ENCODE data around the gene AAK1. TPM values are rescaled to one million over a fixed set of nuclear protein-coding genes. Genes with fewer than 3 reads are reported as not detected.

AAK1 gene
- total RNA-seq, 2 donors from 2014 or later = 70.7 to 77.3 TPM

- Histone ChIP-seq H3K4me3 (no peak overlapping the region), H3K4me1 (replicated peaks) (no peaks in the 10 kb centered on the region), H3K27me3 (replicated peaks; ENCODE audit: insufficient read depth) (no peaks in the 10 kb centered on the region), H3K9me3 (no peaks in the 10 kb centered on the region), H3K27ac (no peak overlapping the region), H3K36me3 (no peaks in the 10 kb centered on the region)
- 86% methylated on average over 4 of the region's 4 CpGs for WGBS
- TF ChIP-seq, protein P1, sequence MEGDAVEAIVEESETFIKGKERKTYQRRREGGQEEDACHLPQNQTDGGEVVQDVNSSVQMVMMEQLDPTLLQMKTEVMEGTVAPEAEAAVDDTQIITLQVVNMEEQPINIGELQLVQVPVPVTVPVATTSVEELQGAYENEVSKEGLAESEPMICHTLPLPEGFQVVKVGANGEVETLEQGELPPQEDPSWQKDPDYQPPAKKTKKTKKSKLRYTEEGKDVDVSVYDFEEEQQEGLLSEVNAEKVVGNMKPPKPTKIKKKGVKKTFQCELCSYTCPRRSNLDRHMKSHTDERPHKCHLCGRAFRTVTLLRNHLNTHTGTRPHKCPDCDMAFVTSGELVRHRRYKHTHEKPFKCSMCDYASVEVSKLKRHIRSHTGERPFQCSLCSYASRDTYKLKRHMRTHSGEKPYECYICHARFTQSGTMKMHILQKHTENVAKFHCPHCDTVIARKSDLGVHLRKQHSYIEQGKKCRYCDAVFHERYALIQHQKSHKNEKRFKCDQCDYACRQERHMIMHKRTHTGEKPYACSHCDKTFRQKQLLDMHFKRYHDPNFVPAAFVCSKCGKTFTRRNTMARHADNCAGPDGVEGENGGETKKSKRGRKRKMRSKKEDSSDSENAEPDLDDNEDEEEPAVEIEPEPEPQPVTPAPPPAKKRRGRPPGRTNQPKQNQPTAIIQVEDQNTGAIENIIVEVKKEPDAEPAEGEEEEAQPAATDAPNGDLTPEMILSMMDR (IDR thresholded peaks at IDR 0.05) = no peak
- no peak for TF ChIP-seq POLR2AphosphoS5 (IDR thresholded peaks at IDR 0.05)
- TF ChIP-seq POLR2A (IDR thresholded peaks at IDR 0.05) = no peak
- intact Hi-C loops (cut with DNase I) = no loop called here
- DNase-seq (ENCODE audit: low spot score) = no peak
Measured at GRCh38 chr2:69580486-69580885, 63.1 kb downstream of the AAK1 start.

- intact Hi-C loops (cut with DNase I) = no loop called here
- TF ChIP-seq, protein P1 (IDR thresholded peaks at IDR 0.05) = no peak
- no peak for TF ChIP-seq POLR2AphosphoS5 (IDR thresholded peaks at IDR 0.05)
- no peak for TF ChIP-seq POLR2A (IDR thresholded peaks at IDR 0.05)
- Histone ChIP-seq H3K4me3 (no peak overlapping the region), H3K9me3 (no peaks in the 10 kb centered on the region), H3K4me1 (replicated peaks) (no peaks in the 10 kb centered on the region), H3K36me3 (no peaks in the 10 kb centered on the region), H3K27me3 (replicated peaks; ENCODE audit: insufficient read depth) (no peaks in the 10 kb centered on the region), H3K27ac (no peak overlapping the region)
- 79% methylated on average over 3 of the region's 3 CpGs for WGBS
- no peak for DNase-seq (ENCODE audit: low spot score)
Measured at GRCh38 chr2:69579536-69579935, 64.0 kb downstream of the AAK1 start.

GRCh38 chr2:69578198-69578540, 65.4 kb downstream of the AAK1 start:
- intact Hi-C loops (cut with DNase I) = no loop called here

GRCh38 chr2:69577467-69578197, 65.9 kb downstream of the AAK1 start:
- Histone ChIP-seq H3K36me3 (no peaks in the 10 kb centered on the region), H3K9me3 (no peaks in the 10 kb centered on the region), H3K4me1 (replicated peaks) (no peaks in the 10 kb centered on the region), H3K4me3 (no peak overlapping the region), H3K27me3 (replicated peaks; ENCODE audit: insufficient read depth) (no peaks in the 10 kb centered on the region), H3K27ac (no peak overlapping the region)
- intact Hi-C loops (cut with DNase I) = no loop called here
- WGBS = 68% methylated on average over 5 of the region's 5 CpGs
- DNase-seq (ENCODE audit: low spot score) = no peak
- TF ChIP-seq POLR2A (IDR thresholded peaks at IDR 0.05) (no peak), POLR2AphosphoS5 (IDR thresholded peaks at IDR 0.05) (no peak)
- TF ChIP-seq, protein P1 (IDR thresholded peaks at IDR 0.05) = no peak

More at GRCh38 chr2:69578198-69578540, 65.4 kb downstream of the AAK1 start:
- no peaks in the 10 kb centered on the region for H3K4me1 ChIP-seq (replicated peaks)
- no peak for DNase-seq (ENCODE audit: low spot score)
- no peak overlapping the region for H3K27ac ChIP-seq
- H3K9me3 ChIP-seq = no peaks in the 10 kb centered on the region
- H3K27me3 ChIP-seq (replicated peaks; ENCODE audit: insufficient read depth) = no peaks in the 10 kb centered on the region
- no peaks in the 10 kb centered on the region for H3K36me3 ChIP-seq
- 92% methylated on average over 2 of the region's 2 CpGs for WGBS
- TF ChIP-seq, protein P1 (IDR thresholded peaks at IDR 0.05) = no peak
- TF ChIP-seq POLR2AphosphoS5 (IDR thresholded peaks at IDR 0.05) (no peak), POLR2A (IDR thresholded peaks at IDR 0.05) (no peak)
- no peak overlapping the region for H3K4me3 ChIP-seq

GRCh38 chr2:69576880-69577279, 66.7 kb downstream of the AAK1 start:
- intact Hi-C loops (cut with DNase I) = no loop called here
- WGBS = 80% methylated on average over 5 of the region's 5 CpGs
- no peak for TF ChIP-seq POLR2A (IDR thresholded peaks at IDR 0.05)
- TF ChIP-seq, protein P1 (IDR thresholded peaks at IDR 0.05) = no peak
- Histone ChIP-seq H3K36me3 (no peaks in the 10 kb centered on the region), H3K4me1 (replicated peaks) (no peaks in the 10 kb centered on the region), H3K27ac (no peak overlapping the region), H3K27me3 (replicated peaks; ENCODE audit: insufficient read depth) (no peaks in the 10 kb centered on the region), H3K4me3 (no peak overlapping the region), H3K9me3 (no peaks in the 10 kb centered on the region)
- DNase-seq (ENCODE audit: low spot score) = no peak

All from prostate gland (tissue), 2 donors.